ENCODE data around the gene SPATA6L. TPM values are rescaled to one million over a fixed set of nuclear protein-coding genes. Genes with fewer than 3 reads are reported as not detected.

The SPATA6L gene
- total RNA-seq, 1 experiment from 2014 or later: 0.57 TPM

GRCh38 chr9:4603830-4604229, 62.5 kb downstream of the SPATA6L start:
- Histone ChIP-seq H3K9me3 (ENCODE audit: control insufficient read depth in 1 of 2, insufficient read depth in 1 of 2, low read depth in 1 of 2, low read length in 2 of 2) (no peaks in the 10 kb centered on the region), H3K9me2 (ENCODE audit: insufficient read depth) (no peaks in the 10 kb centered on the region), H3K36me3 (ENCODE audit: control insufficient read depth in 1 of 2, insufficient read depth in 2 of 2, low read length in 2 of 2) (no peaks in the 10 kb centered on the region), H3K9ac (ENCODE audit: low read length) (no peak overlapping the region), H3K4me2 (ENCODE audit: low read length) (no peak overlapping the region), H3K4me3 (replicated peaks in 1 of 2; ENCODE audit: low read depth in 1 of 2, low read length in 2 of 2) (no peak overlapping the region), H3K27ac (ENCODE audit: low read depth, low read length) (no peak overlapping the region), H3K27me3 (ENCODE audit: insufficient read depth, low read length) (no peaks in the 10 kb centered on the region), H3K4me1 (ENCODE audit: control insufficient read depth in 1 of 2, insufficient read depth in 2 of 2, low read length in 2 of 2) (no peaks in the 10 kb centered on the region), H2AFZ (ENCODE audit: low read depth, low read length, poor library complexity, severe bottlenecking) (no peak overlapping the region), H3K79me2 (ENCODE audit: insufficient read depth, low read length) (no peaks in the 10 kb centered on the region), H4K20me1 (ENCODE audit: insufficient read depth) (no peaks in the 10 kb centered on the region)
- DNase-seq (ENCODE audit: low read depth, low spot score) (no peak), ATAC-seq (no peak)
- TF ChIP-seq EZH2phosphoT487 (IDR thresholded peaks at IDR 0.05; ENCODE audit: borderline replicate concordance) (no peak), ZNF274 (IDR thresholded peaks at IDR 0.05; ENCODE audit: low read depth, low read length) (no peak), YY1 (IDR thresholded peaks at IDR 0.05; ENCODE audit: extremely low read depth, insufficient replicate concordance, low read depth, low read length) (no peak), ELF1 (IDR thresholded peaks at IDR 0.05; ENCODE audit: borderline replicate concordance, low read depth) (no peak), EGR1 (IDR thresholded peaks at IDR 0.05; ENCODE audit: low read depth) (no peak), JUND (IDR thresholded peaks at IDR 0.05) (no peak), REST (IDR thresholded peaks at IDR 0.05; ENCODE audit: low read depth) (no peak), FOSL1 (IDR thresholded peaks at IDR 0.05; ENCODE audit: low read depth) (no peak), POLR2AphosphoS5 (IDR thresholded peaks at IDR 0.05; ENCODE audit: low read depth, low read length) (no peak), SRF (IDR thresholded peaks at IDR 0.05; ENCODE audit: low read depth) (no peak)
- BruUV-seq (replicated peaks): no TSS peak
- CTCF ChIA-PET: interaction anchor here (0.6 to 1.9 kb wide), 4 partner anchors 16 to 194 kb away, joined by 3 to 12 read pairs (median 6); partner anchors contain the start of gene CDC37L1
- intact Hi-C loops (cut with micrococcal nuclease): loop anchor here (10.0 kb wide), 1 partner anchor 841 kb away; no protein-coding TSS in a partner anchor
- RAD21 ChIA-PET (ENCODE audit: low non-redundant PET in 1 of 2, low total read pairs in 2 of 2, uncharacterized antibody in 2 of 2, unreplicated experiment in 2 of 2): interaction anchor here in 1 of 2 experiments (1.5 kb wide), 1 partner anchor 219 kb away, joined by 3 read pairs; no protein-coding TSS in a partner anchor
- POLR2A ChIA-PET: no interaction called here

Measured in HCT116 (cell line).